ENCODE data around the gene ZNF556. TPM values are rescaled to one million over a fixed set of nuclear protein-coding genes. Genes with fewer than 3 reads are reported as not detected.
A peak's percentile ranks its signal among the peaks of the same experiment; 100 is the strongest.
"Not testable (repeated sequence)": the region's sequence is repeated elsewhere in the genome, so short reads cannot be mapped to it uniquely, and the experiment has no call there.

The ZNF556 gene
- total RNA-seq, 1 donor from 2014 or later = not detected

DNA sequence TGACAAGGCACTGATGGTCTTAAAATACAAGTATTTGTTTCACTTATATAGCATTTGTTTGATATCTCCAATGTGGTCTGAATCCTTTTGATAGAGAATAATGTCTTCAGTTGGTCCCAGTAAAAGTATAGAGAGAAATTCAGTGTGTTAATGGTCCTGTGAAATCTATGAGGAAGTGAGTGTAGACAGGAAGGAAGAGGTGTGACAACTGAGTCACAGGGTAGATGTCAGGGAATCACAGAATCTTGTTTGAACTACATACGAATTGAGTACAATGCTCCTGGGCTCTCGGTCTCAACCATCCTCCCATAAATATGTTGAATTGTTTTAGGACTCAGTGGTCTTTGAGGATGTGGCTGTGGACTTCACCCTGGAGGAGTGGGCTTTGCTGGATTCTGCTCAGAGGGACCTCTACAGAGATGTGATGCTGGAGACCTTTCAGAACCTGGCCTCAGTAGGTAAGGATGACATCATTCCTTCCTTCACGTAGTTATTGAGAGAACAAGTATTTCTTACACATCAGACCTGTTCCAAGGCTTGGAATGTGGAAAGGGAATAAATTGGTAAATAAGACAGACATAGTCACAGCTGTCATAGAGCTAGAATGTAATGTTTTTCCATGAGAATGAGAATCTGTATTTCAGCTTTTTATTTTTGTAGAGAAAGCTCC lies 16.7 kb upstream of the ZNF556 start:
- ATAC-seq (ENCODE audit: poor library complexity) = no peak
- intact Hi-C loops (cut with DNase I) = no loop called here
- no peak for DNase-seq

DNA sequence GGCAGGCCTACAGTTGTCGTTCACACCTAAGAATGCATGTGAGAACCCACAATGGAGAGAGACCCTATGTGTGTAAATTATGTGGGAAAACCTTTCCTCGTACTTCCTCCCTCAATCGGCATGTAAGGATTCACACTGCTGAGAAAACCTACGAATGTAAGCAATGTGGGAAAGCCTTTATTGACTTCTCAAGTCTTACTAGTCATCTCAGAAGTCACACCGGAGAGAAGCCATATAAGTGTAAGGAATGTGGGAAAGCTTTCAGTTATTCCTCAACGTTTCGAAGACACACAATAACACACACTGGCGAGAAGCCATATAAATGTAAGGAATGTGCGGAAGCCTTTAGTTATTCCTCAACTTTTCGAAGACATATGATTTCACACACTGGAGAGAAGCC lies 14.5 kb upstream of the ZNF556 start:
- no peak for ATAC-seq (ENCODE audit: poor library complexity)
- intact Hi-C loops (cut with DNase I) = no loop called here
- DNase-seq = no peak

DNA sequence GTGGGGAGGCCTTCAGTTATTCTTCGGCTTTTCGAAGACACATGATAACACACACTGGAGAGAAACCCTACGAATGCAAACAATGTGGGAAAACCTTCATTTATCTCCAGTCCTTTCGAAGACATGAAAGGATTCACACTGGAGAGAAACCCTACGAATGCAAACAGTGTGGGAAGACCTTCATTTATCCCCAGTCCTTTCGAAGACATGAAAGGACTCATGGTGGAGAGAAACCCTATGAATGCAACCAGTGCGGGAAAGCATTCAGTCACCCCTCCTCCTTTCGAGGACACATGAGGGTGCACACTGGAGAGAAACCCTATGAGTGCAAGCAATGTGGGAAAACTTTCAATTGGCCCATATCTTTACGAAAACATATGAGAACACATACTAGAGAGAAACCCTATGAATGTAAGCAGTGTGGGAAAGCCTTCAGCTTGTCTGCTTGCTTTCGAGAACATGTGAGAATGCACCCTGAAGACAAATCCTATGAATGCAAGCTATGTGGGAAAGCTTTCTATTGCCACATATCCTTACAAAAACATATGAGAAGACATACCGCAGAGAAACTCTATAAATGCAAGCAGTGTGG lies 14.0 kb upstream of the ZNF556 start:
- intact Hi-C loops (cut with DNase I) = no loop called here
- ATAC-seq (ENCODE audit: poor library complexity) (no peak), DNase-seq (no peak)

DNA sequence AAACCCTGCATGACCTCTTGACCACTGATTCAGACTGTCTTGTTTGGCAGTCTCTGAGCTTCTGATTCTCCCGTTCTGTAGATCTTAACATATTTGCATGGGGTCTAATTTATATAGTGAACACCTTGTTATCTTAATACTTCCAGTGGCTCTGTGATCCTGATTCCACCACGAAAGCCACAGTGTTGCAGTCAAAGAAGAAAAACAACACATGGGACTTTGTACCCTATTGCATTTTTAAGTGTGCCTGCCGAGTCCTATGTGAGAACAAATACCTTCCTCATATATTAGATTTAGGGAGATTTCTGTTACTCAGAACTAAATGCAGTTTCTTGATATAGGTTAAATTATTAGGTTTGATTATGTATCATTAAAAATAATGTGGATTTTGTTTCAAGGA lies 12.3 kb upstream of the ZNF556 start:
- DNase-seq (no peak), ATAC-seq (ENCODE audit: poor library complexity) (no peak)
- intact Hi-C loops (cut with DNase I) = no loop called here

DNA sequence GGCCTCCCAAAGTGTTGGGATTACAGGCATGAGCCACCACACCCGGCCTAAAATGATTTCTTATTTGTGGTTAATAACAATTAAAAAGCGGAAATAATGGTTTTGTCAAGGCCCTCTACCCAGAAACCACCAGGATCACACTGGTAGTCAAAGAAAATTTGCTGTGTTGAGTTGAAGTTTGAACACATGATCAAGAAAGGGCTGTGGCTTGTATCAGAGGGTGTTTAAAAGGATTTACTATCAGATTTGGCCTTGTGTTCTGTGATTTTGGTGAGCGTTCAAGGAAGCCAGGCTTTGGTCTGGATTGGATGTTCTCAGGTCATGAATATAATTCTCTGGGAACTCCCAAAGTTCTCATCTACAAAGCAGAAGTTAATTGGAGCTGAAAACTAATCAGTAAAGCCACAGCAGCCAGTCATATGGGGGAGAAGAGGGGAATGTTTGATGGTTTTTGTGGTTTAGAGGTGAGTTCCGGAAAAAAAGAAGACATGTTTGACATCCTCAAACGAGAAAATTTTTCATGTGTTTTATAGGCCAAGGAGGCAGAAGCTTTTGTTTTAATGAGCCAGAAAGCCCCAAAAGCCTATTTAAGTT lies 10.6 kb upstream of the ZNF556 start:
- DNase-seq (no peak), ATAC-seq (ENCODE audit: poor library complexity) (no peak)
- intact Hi-C loops (cut with DNase I) = no loop called here

DNA sequence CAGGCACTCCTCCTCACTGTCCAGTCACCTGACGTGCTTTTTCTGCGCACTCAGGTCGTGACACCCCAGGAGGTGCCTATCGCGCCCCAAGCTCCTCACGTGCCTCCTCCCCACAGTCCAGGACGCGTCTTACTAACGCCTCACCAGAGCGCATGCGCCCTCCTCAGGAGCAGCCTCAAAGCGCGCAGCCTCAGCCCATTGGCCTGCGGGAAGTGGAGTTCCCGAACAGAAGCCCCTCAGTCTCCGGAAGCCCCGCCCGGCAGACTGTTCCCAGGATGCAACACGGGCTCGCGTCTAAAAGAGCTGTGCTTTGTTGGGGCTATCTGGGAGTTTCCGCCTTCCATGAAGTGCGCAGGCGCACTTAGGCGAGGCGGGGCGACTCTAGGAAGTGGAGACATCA lies 8.3 kb upstream of the ZNF556 start:
- intact Hi-C loops (cut with DNase I) = no loop called here
- ATAC-seq (ENCODE audit: poor library complexity) (no peak), DNase-seq (no peak)

DNA sequence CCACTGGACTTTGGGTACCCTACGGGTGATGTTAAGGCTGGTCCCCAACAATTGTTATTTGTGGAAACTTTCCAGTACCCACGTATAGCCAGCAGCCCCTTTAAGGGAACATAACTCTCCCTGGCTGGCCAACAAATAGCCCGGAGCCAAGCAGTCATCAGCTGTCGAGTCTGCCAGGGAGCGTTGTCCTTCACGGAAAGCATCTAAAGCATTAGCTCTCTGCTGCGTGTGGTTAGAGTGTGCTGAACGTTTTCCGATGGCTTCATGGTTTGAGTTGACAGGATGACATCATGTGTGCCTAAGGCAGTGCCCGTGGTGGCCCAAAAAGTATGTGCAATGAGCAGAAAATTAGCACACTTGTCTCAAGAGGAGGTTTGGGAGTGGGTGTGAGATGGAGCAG lies 3.3 kb upstream of the ZNF556 start:
- no peak for DNase-seq
- no peak for ATAC-seq (ENCODE audit: poor library complexity)
- intact Hi-C loops (cut with DNase I) = no loop called here

DNA sequence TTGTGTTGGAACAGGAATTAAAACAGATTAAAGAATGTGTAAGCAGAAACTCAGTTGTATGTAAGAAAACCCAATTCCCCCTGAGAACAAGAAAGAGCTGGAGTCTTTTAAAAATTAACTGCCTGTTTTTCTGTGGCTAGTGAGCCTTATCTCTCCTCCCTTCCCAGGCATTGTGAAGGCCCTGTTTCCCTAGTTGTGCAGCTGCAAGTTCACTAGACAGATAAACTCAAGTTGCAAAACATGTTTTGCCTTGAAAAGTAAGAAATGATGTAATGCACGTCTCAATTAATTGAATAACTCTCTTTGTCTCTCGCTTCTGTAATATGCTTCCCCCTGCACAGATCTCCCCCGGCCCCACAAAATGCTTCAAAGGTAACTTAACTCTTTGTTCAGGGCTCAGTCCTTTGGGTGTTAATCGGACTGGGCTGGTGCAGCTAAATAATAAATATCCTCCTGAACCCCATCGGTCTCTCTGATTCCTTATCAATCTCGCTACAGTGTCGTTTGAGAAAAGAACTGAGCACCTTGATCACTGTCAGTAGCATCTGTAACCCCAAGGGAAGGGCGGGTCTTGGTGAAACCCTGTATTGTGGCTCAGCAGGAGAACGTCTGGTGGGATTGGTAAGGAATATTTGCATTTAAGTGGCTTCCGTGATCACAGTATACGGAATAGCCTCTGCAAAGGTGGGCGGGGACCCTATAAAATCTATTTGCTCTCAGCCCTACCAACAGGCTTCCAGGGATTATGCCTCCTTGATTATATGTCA lies 1.6 kb upstream of the ZNF556 start:
- ATAC-seq (ENCODE audit: poor library complexity) = no peak
- intact Hi-C loops (cut with DNase I) = no loop called here
- no peak for DNase-seq

DNA sequence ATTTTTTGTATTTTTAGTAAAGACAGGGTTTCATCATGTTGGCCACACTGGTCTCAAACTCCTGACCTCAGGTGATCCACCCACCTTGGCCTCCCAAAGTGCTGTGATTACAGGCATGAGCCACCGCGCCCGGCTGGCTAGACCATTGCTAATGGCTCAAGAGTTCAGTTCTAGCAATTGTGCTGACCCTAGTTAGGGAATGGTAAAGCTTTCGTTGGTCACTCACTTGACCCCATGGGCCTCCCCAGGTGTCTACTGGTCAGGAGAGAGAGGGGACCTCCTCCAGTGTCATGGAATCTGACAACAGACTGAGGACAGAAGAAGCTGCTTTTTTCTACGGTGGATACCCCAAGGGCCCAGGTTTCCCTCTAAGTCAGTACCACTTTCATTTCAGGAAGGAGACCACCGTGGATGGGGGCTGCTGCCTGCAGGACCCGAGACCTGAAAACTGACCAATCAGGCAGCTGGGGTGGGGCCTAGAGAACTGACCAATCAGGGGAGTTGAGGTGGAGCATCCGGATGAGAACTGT lies 575 bp upstream of the ZNF556 start:
- DNase-seq (no peak), ATAC-seq (ENCODE audit: poor library complexity) (no peak)
- intact Hi-C loops (cut with DNase I) = no loop called here

DNA sequence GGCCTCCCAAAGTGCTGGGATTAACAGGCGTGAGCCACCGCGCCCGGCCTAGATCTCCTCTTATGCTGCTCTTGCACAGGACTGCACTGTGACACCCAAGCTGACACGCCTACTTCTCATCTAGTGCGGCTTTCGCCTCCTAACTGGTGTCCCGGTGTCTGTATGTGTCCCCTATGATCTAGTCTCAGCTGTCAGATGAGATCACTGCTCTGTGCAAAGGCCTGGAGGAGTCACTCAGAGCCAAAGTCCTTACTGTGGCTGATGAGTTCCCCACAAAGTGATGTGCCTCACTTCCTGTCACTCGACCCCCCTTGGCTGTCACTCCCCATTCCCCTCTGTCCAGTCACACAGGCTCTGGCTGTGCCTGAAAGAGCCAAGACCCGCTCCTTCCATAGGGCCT lies 2.5 kb downstream of the ZNF556 start:
- no peak for DNase-seq
- intact Hi-C loops (cut with DNase I) = loop anchor here (5.0 kb wide), 1 partner anchor 222 kb away; no protein-coding TSS in a partner anchor
- no peak for ATAC-seq (ENCODE audit: poor library complexity)

DNA sequence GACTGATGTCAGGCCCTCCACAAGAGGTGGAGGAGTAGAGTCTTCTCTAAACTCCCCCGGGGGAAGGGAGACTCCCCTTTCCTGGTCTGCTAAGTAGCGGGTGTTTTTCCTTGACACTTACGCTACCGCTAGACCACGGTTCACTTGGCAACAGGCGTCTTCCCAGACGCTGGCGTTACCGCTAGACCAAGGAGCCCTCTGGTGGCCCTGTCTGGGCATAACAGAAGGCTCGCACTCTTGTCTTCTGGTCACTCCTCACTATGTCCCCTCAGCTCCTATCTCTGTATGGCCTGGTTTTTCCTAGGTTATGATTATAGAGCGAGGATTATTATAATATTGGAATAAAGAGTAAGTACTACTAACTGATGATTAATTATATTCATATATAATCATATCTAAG lies 5.0 kb downstream of the ZNF556 start:
- not testable (repeated sequence) for DNase-seq; ATAC-seq (ENCODE audit: poor library complexity)
- intact Hi-C loops (cut with DNase I) = loop anchor here (5.0 kb wide), 1 partner anchor 225 kb away; no protein-coding TSS in a partner anchor

DNA sequence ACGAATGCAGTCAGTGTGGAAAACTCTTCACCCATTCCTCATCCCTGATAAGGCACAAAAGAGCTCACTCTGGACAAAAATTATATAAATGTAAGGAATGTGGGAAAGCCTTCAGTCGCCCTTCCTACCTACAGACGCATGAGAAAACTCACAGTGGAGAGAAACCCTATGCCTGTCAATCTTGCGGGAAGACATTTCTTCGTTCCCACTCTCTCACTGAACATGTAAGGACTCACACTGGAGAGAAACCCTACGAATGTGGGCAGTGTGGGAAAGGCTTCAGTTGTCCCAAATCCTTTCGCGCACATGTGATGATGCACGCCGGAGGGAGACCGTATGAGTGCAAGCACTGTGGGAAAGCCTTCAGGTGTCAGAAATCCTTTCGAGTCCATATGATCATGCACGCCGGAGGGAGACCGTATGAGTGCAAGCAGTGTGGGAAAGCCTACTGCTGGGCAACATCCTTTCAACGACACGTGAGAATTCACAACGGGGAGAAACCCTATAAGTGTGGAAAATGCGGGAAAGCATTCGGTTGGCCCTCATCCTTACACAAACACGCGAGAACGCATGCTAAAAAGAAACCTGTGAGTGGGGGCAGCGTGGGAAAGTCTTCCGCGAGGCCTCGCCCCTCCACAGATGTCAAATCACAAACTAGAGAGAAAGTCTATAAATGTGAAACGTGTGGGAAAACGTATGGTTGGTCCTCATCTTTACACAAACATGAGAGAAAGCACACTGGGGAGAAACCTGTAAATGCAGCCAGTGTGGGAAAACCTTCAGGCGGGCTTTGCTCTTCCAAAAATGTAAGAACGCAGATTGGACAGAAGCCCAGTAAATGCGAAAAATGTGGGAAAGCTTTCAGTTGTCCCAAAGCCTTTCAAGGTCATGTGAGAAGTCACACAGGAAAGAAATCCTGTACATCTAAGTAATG lies 10.5 kb downstream of the ZNF556 start:
- intact Hi-C loops (cut with DNase I) = no loop called here
- DNase-seq (no peak), ATAC-seq (ENCODE audit: poor library complexity) (no peak)

DNA sequence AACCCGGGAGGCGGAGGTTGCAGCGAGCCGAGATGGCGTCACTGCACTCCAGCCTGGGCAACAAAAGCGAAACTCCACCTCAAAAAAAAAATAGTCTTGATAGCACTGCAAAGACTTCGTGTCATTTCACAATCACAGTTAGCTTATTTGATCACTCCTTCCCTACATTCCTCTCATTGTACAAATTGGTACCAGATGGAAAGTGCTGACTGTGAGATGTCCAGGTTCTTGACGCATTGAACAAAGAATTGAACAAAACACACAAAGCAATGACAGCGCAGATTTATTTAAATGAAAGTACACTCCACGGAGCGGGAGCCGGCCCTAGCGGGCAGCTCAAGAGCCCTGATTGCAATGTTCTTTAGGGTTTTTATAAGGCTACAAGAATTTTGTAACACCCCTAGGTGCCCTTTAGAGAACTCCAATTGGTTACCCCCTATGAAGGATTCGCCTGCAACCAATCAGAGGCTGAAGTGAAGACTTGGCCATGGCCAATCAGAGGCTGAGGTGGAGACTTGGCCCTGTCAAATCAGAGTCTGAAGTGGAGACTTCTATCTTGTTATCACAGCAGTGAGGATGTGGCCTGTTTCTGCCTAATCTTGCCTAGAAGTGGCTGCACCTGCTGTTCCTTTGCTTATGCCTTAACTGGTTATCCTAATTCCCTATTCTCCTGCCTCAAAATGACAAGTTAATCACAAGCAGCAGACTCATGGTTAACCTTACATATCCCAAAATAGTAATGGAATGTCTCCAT lies 16.7 kb downstream of the ZNF556 start:
- ATAC-seq (ENCODE audit: poor library complexity) (no peak), DNase-seq (no peak)
- intact Hi-C loops (cut with DNase I) = loop anchor here (10.0 kb wide), 2 partner anchors 61 to 281 kb away; partner anchors contain the start of gene ZNF77

DNA sequence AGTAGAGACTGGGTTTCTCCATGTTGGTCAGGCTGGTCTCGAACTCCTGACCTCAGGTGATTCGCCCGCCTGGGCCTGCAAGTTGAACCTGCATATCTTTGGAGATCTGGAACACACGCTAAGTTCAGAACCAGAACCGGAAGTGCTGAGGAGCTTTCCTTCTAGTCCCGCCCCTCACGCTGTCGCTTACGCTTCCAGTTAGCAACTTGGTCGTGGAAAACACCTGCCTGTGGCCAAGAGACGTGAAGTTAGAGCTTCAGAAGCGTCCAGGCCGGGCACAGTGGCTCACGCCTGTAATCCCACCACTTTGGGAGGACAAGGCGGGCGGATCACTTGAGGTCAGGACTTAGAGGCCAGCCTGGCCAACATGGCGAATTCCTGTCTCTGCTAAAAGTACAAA lies 18.6 kb downstream of the ZNF556 start:
- DNase-seq = no peak
- intact Hi-C loops (cut with DNase I) = loop anchor here (10.0 kb wide), 2 partner anchors 59 to 279 kb away; partner anchors contain the start of gene ZNF77
- no peak for ATAC-seq (ENCODE audit: poor library complexity)

DNA sequence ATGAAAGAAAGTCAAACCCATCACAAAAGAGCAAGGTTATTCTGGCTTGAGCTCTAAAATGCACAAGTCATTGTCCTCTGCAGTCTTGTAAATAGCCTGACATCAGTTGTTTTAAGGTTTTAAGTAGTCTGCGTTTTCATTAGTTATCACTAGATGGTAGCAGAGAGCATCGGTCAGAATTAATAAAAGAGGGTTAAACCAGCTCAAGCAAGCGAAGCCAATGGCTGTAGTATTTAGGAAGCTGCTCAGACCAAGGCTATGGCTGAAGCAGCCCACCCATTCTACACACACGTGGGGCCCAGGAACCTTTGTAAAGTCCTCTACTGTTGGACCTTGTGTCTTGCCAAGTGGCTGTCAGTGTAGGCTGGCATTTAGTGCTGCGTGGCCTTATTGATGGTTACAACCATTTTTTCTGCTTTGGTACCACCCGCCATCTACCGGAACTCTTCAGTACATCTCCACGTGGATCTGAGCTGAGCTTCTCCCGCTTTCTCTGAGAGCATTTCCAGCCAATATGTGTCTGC lies 20.3 kb downstream of the ZNF556 start:
- intact Hi-C loops (cut with DNase I) = loop anchor here (10.0 kb wide), 2 partner anchors 57 to 277 kb away; partner anchors contain the start of gene ZNF77
- peak; percentile 81 for ATAC-seq (ENCODE audit: poor library complexity)
- no peak for DNase-seq

DNA sequence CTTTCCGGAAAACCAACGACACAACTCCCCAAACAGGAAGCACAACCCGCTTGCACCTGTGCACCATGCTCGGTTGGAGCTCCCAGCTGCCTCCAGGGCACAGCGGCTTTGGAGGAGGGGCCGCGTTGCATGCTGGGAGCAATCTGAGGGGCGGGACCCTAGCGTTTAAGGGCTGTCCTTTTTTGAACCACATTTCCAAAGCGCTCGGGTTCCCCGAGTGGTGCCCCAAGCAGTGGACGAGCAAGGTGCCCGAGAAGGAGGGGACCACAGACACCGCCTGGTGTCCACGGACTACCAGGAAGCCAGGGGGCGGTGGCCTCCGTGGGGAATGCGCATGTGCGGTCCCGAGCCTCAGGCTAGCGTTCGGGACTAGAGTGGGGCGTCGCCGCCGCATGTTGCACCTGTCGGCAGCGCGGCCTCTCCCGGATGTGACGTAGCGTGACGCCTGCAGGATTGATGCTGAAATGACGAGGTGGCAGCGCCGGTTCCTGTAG lies 21.6 kb downstream of the ZNF556 start:
- intact Hi-C loops (cut with DNase I) = loop anchor here (10.0 kb wide), 2 partner anchors 56 to 276 kb away; partner anchors contain the start of gene ZNF77
- DNase-seq (peak; percentile 46), ATAC-seq (ENCODE audit: poor library complexity) (no peak)

DNA sequence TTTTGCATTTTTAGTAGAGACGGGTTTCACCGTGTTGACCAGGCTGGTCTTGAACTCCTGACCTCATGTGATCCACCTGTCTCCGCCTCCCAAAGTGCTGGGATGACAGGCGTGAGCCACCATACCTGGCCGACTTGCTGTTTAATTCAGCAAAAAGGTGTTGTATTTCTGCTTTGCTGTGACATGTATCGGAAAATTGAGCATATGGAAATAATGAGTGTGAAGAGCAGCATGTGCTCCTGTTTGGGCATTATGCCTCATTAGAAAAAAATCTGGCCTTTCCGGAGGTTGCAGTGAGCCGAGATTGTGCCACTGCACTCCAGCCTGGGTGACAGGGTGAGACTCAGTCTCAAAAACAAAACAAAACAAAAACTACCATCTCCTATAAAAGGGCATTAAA lies 23.4 kb downstream of the ZNF556 start:
- ATAC-seq (ENCODE audit: poor library complexity); intact Hi-C loops (cut with DNase I); DNase-seq: not testable (repeated sequence)

All from Right ventricle myocardium superior (tissue), 1 donor.